Measurements from ENCODE around the gene TOX2. TPM values are rescaled to one million over a fixed set of nuclear protein-coding genes. Genes with fewer than 3 reads are reported as not detected.

TOX2 gene
- total RNA-seq, 1 experiment from 2014 or later: 2.7 TPM

- Mint-ChIP-seq H3K9me3 (ENCODE audit: unreplicated experiment) (no peaks in the 10 kb centered on the region), H3K4me1 (ENCODE audit: insufficient read depth, unreplicated experiment) (peaks cover 6% of the 10 kb centered on the region), H3K27me3 (ENCODE audit: insufficient read depth, unreplicated experiment) (peaks cover 28% of the 10 kb centered on the region), H3K36me3 (ENCODE audit: insufficient read depth, unreplicated experiment) (no peaks in the 10 kb centered on the region), H3K27ac (ENCODE audit: low read depth, unreplicated experiment) (no peak overlapping the region), H3K4me3 (ENCODE audit: unreplicated experiment) (no peak overlapping the region)
- ChIA-PET CTCF (interaction anchor here (0.7 kb wide), 1 partner anchor 266 kb away, joined by 3 read pairs; no protein-coding TSS in a partner anchor), POLR2A (no interaction called here)
- intact Hi-C loops (cut with micrococcal nuclease): no loop called here
- no peak for DNase-seq (ENCODE audit: unreplicated experiment)
- BruUV-seq (replicated peaks): no TSS peak
- TF ChIP-seq CTCF (IDR thresholded peaks at IDR 0.05; ENCODE audit: unreplicated experiment): no peak
Observed at GRCh38 chr20:44034451-44034850, 119.8 kb downstream of the TOX2 start.

GRCh38 chr20:44034965-44035635 is 120.4 kb downstream of the TOX2 start:
- Mint-ChIP-seq H3K4me1 (ENCODE audit: insufficient read depth, unreplicated experiment) (peaks cover 6% of the 10 kb centered on the region), H3K36me3 (ENCODE audit: insufficient read depth, unreplicated experiment) (no peaks in the 10 kb centered on the region), H3K9me3 (ENCODE audit: unreplicated experiment) (no peaks in the 10 kb centered on the region), H3K27ac (ENCODE audit: low read depth, unreplicated experiment) (no peak overlapping the region), H3K27me3 (ENCODE audit: insufficient read depth, unreplicated experiment) (peaks cover 25% of the 10 kb centered on the region), H3K4me3 (ENCODE audit: unreplicated experiment) (no peak overlapping the region)
- intact Hi-C loops (cut with micrococcal nuclease): no loop called here
- DNase-seq (ENCODE audit: unreplicated experiment): no peak
- CTCF ChIA-PET: interaction anchor here (0.7 kb wide), 1 partner anchor 267 kb away, joined by 3 read pairs; no protein-coding TSS in a partner anchor
- BruUV-seq (replicated peaks): no TSS peak
- POLR2A ChIA-PET: interaction anchor here (0.5 kb wide), 1 partner anchor 280 kb away, joined by 4 read pairs; no protein-coding TSS in a partner anchor
- no peak for TF ChIP-seq CTCF (IDR thresholded peaks at IDR 0.05; ENCODE audit: unreplicated experiment)

- Mint-ChIP-seq H3K27me3 (ENCODE audit: insufficient read depth, unreplicated experiment) (peaks cover 20% of the 10 kb centered on the region), H3K36me3 (ENCODE audit: insufficient read depth, unreplicated experiment) (no peaks in the 10 kb centered on the region), H3K27ac (ENCODE audit: low read depth, unreplicated experiment) (no peak overlapping the region), H3K9me3 (ENCODE audit: unreplicated experiment) (no peaks in the 10 kb centered on the region), H3K4me3 (ENCODE audit: unreplicated experiment) (no peak overlapping the region), H3K4me1 (ENCODE audit: insufficient read depth, unreplicated experiment) (peaks cover 6% of the 10 kb centered on the region)
- TF ChIP-seq CTCF (IDR thresholded peaks at IDR 0.05; ENCODE audit: unreplicated experiment): no peak
- BruUV-seq (replicated peaks): no TSS peak
- ChIA-PET CTCF (no interaction called here), POLR2A (interaction anchor here (0.7 kb wide), 1 partner anchor 9 kb away, joined by 3 read pairs; no protein-coding TSS in a partner anchor)
- intact Hi-C loops (cut with micrococcal nuclease): no loop called here
- DNase-seq (ENCODE audit: unreplicated experiment): no peak
Observed at GRCh38 chr20:44035924-44036323, 121.3 kb downstream of the TOX2 start.

GRCh38 chr20:44036441-44036840 is 121.8 kb downstream of the TOX2 start:
- H3K9me3 Mint-ChIP-seq (ENCODE audit: unreplicated experiment): no peaks in the 10 kb centered on the region
- no peak for TF ChIP-seq CTCF (IDR thresholded peaks at IDR 0.05; ENCODE audit: unreplicated experiment)
- H3K27ac Mint-ChIP-seq (ENCODE audit: low read depth, unreplicated experiment): no peak overlapping the region
- no peak for DNase-seq (ENCODE audit: unreplicated experiment)
- ChIA-PET CTCF (interaction anchor here (1.1 kb wide), 1 partner anchor 287 kb away, joined by 4 read pairs; no protein-coding TSS in a partner anchor), POLR2A (interaction anchor here (0.7 kb wide), 1 partner anchor 9 kb away, joined by 3 read pairs; no protein-coding TSS in a partner anchor)
- H3K27me3 Mint-ChIP-seq (ENCODE audit: insufficient read depth, unreplicated experiment): peaks cover 21% of the 10 kb centered on the region
- intact Hi-C loops (cut with micrococcal nuclease): no loop called here
- H3K4me1 Mint-ChIP-seq (ENCODE audit: insufficient read depth, unreplicated experiment): peaks cover 6% of the 10 kb centered on the region
- no peaks in the 10 kb centered on the region for H3K36me3 Mint-ChIP-seq (ENCODE audit: insufficient read depth, unreplicated experiment)
- no TSS peak for BruUV-seq (replicated peaks)
- H3K4me3 Mint-ChIP-seq (ENCODE audit: unreplicated experiment): no peak overlapping the region
